Astrocyte of the hippocampus (primary cell): Measurements from ENCODE around the gene SPATS2L.

ENCODE experiments used
- DNase-seq: peaks from one replicate; pipeline ENCODE4 v3.0.0; 2011; ENCODE audit warnings: low read depth, low spot score

Gene SPATS2L

GRCh38 chr2:200296118-200296517 is 10.4 kb upstream of the SPATS2L start:
- no peak for DNase-seq

GRCh38 chr2:200297100-200297499 is 9.4 kb upstream of the SPATS2L start:
- no peak for DNase-seq

DNA sequence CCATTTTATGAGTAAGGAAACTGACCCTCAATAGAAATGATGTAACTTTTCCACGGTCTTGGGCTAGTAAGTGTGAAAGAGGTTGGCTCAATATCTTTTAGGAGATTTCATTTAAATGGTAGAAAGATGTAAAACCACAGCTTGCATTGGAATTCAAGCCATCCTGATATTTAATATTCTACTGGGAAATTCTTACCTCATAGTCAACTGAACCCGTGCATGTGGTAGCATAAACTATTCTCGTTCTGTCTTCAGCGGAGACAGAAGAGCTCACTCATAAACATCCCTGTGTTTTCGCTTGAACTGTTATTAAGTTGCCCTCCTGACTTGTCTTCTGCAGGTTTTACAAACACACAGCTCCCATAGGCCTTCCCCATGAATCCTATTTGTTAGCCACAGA is 8.5 kb upstream of the SPATS2L start:
- DNase-seq: no peak

- DNase-seq: no peak
Measured at GRCh38 chr2:200298816-200299215, 7.7 kb upstream of the SPATS2L start.

DNA sequence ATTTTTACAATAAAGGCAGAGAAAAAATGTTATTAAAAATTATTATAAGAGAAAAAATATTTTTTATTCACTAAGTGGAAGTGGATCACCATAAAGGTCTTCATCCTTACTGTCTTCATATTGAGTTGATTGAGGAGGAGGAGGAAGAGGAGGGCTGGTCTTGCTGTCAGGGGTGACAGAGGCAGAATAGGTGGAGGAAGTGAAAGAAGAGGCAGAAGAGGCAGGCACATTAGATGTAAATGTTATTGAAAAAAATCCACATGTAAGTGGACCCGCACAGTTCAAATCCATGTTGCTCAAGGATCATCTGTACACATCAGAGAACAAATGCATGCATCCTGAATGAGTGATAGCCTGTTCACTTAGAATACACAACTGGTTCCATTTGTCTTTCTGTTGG is 6.4 kb upstream of the SPATS2L start:
- DNase-seq: no peak

DNA sequence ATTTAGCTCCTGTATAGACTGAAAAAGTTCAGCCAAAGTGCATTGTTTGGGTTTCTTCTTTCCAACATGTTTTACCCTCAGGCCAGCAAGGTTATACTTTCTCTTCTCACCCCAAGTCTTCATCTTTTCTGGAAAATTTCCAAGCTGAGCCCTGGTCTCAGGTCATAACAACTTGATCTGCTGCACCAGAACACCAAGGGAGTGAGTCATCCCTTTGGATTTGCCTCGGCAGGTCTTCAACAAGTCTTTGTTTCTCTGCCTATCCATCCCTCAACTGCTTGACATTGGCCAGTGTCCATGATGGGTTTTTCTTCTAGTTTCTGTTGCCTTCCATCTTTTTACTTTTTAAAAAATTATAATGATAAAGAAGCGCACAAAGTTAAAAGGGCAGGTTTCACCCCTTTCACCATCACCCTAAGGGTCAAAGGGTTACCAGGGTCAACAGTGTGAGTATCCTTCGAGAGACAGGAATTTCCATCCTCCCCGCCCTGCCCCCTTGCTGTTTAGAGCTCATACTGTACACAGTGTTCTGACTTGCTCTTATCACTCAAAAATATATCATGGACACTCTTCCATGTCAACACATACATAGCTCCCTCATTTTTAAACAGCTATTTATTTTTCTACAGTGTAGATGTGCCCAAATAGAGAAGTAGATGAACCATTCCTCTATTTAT is 5.7 kb upstream of the SPATS2L start:
- peak; percentile 67 for DNase-seq

DNA sequence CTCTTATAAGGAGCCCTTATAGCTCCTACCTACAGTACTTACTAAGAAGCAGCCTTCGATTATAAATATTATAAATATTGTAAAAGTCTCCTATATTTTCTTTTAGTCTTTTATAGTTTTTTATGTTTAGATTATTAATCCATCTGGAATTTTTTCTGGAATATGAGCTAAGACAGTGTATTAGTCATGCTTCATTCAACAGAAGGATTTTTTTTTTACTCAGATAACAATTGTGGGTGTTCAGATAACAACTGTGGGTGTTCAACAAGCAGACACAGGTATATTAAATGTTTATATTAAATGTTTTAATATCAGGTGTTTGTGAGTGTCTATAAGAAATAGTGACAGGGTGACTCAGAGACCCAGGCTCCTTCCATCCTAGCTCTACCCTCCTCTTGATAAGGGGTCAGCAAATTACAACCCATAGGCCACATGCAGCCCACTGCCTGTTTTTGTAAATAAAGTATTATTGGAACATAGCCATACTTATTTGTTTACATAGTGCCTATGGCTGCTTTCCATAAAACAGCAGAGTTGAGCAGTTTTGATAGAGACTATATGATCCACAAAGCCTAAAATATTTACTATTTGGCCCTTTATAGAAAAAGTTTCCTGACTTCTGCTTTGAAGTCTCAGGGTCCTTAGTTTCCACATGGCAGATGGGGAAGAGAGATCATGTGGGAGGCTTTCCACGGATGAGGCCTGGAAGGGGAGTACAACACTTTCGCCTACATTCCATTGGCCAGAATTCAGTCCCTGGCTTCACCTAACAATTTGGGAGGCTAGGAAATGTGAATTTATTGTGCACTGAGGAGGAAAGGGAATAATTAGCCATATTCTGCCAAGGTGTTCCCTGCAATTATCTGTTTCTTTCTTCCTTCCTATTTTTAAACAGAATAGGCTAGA is 4.3 kb upstream of the SPATS2L start:
- no peak for DNase-seq

GRCh38 chr2:200302940-200303727 is 3.4 kb upstream of the SPATS2L start:
- no peak for DNase-seq

DNA sequence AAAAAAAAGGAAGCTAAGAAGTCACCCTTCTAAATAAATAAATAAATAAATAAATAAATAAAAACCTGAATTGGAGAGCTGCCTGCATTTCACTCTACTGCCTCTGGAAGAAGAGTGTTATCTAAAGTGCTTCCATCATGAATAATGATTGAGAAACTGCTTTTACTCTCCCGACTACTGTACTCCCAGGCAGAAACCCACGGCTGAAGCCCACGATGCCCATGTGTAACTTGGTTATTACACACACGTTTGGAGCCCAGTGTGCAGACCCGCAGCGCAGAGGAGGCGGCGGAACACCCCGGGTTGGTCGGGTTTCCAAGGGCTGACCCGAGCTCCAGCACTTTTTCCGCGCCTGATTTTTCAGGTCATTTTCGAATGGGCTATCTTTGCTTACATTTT is 697 bp upstream of the SPATS2L start:
- DNase-seq: peak; percentile 70

- peak; percentile 79 for DNase-seq
Measured at GRCh38 chr2:200306931-200307723, 634 bp downstream of the SPATS2L start.

DNA sequence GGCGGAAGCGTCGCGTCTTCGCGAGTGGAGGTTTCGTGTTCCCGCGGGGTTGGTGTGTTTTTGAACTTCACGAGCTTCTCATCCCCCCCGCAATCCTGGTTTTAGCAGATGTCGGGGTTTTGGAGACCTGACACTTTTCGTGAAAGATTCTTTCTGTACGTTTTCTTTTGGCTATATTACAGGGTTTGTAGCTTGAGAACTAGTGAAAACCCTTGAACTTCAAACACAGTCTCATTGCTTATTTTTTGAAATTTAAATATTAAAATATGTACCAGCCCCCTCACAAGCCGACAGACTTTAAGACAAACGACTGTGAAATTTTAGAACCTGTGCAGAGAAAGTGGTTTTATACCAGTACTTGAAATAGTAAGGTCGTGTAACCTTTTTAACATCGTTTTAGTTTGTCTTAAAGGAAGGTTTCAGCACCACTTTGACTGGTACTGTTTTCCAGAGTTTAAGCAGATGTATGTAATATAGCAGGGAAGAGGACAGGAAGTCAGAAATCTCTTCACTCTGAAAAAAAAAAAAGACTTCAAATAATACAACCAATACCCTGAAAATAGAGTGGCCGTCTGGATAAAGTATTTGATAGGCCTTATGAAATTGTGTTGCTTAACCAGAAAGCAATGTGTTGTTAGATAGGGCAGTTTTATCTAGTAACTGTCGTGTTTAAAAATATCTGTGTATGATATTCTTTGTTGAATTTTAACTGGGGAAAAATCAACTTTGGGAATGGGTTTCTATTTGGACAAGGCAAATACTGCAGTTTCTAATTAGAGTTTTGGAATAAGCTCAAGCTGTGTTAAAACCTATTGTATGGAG is 1.4 kb downstream of the SPATS2L start:
- no peak for DNase-seq

DNA sequence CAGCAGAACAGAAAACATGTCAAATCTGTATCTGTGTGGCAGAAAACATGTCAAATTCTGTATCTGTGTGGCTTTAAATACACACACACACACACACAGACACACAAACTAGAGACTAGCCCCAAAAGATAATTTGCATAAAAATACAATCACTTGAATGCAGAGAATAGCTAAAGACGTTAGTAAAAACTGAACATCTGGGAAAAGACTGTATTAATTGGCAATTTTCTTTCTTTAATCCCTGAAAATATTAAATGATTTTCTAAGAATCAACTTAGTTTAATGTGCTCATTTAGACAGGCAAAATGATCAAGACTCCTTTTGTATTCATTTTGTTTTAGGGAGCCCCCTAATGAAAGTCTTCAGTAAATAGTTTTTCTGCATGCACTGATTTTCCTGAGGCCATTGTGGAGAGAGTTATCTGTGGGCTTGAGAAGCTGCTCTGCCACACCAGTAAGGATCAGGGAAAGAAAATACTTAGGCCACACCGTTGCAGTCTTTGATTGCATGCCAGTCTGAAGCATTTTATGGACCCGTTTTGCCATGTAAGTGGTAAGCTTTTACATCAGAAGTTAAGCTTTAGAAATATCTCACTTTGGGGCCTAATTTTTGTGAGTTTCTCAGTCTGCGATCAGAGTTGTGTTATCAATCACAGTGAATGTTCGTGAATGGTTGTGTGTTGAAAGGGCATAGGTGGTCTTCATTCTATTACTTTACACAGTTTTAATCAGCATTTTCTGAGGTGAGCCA is 2.2 kb downstream of the SPATS2L start:
- no peak for DNase-seq

DNA sequence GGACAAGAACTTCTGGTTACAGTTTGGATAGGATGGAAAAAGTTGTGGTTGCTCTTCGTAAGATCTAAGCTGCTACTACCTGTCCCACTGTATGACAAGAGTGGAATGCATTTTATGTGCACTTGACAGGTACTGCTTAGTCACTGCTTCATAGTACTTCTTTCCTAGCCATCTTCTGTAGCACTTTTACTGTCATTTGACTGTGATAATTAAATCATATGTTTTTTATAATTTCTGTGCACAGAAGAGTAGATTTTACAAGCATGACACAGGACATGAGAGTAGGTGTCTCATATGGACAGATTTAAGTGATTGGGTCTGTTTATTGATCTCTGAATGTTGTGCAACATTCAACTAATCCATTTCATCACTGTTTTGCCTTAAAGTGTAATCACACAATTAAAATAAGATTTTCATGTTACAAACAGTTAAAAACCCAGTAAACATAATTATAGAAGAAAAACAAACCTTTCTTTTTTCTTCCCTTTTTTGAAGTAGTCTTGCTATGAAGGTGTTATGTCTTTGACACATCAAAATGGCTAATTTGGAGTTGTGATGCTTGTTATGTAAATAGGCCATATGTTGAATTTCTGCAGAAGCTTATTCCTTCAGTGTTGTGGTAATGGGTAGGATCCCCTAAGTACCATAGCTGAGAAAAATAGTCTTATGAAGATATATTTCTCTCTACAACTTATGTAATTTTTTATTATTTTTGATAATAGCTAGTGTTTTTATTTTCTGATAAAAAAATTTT is 3.0 kb downstream of the SPATS2L start:
- no peak for DNase-seq

DNA sequence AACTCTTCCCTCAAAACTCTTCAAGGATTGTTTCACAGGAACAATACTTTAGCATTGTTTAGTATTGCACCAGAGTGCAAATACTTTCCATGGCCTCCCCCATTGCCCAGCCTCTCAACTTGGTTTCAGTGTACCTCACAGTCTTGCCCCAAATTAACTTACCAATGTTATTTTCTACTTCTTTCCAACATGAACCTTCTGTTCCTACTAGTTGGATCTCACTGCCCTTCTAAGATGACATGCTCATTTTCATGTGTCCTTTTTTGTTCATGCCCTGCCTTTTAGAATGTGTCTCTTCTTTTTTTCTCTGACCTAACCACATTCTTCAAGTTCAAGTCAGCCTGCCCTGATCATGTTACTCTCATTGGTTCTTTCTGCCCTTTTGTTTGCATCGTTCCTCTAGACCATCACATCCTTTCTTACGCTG is 4.1 kb downstream of the SPATS2L start:
- no peak for DNase-seq

- no peak for DNase-seq
Measured at GRCh38 chr2:200311139-200311538, 4.6 kb downstream of the SPATS2L start.

- no peak for DNase-seq
Measured at GRCh38 chr2:200314976-200315567, 8.6 kb downstream of the SPATS2L start.

- DNase-seq: no peak
Measured at GRCh38 chr2:200317975-200318374, 11.5 kb downstream of the SPATS2L start.

DNA sequence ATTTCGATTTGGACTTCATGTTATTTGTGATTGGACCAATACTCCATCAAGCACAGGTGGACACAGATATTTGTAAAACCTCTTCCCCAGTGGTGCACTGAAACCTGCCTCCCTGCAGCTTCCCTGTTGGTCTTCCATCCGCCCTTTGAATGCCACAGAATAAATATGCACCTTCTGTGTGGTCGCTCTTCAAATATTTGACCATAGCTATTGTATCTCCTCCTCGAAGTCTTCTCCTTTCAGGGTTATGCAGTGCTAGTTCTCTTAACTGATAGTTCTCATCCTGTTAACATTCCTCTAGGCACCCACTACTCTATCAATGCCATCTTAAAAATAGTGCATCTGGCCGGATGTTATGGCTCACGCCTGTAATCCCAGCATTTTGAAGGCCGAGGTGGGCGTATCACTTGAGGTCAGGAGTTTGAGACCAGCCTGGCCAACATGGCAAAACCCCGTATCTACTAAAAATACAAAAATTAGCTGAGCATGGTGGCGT is 12.5 kb downstream of the SPATS2L start:
- no peak for DNase-seq
